WTC11 (cell line): ENCODE results near the gene CTLA4. TPM values are rescaled to one million over a fixed set of nuclear protein-coding genes. Genes with fewer than 3 reads are reported as not detected.

Source experiments
- ATAC-seq: fragments of 200-7000 bp; cut with Tn5 transposase; 2 replicates; pipeline ENCODE4 v1.10.0; 2021; ENCODE audit warnings: mild to moderate bottlenecking, moderate library complexity
- CTCF ChIA-PET: fragments of 300-600 bp; sonication (Branson Sonifier 250); formaldehyde crosslinking; loops from one replicate; lab custom pipeline; 2021; ENCODE audit warnings: antibody characterized with exemption; lab: Charles Lee
- POLR2A ChIA-PET: fragments of 350-600 bp; sonication (Branson Sonifier 250); formaldehyde crosslinking; loops from one replicate; lab custom pipeline; 2021; ENCODE audit warnings: antibody characterized with exemption; lab: Charles Lee
- DNase-seq: peaks from one replicate; pipeline ENCODE4 v3.0.0; 2021; ENCODE audit warnings: low spot score
- H3K27ac Mint-ChIP-seq: 2 replicates; pipeline ENCODE4 v1.8.0; 2021; ENCODE audit warnings: mixed read lengths
- H3K27me3 Mint-ChIP-seq: 2 replicates; pipeline ENCODE4 v1.8.0; 2021; ENCODE audit warnings: low read depth, mild to moderate bottlenecking, moderate library complexity, mixed read lengths
- H3K36me3 Mint-ChIP-seq: 2 replicates; pipeline ENCODE4 v1.8.0; 2021; ENCODE audit warnings: mixed read lengths
- H3K4me1 Mint-ChIP-seq: 2 replicates; pipeline ENCODE4 v1.8.0; 2022; ENCODE audit warnings: mixed read lengths
- H3K4me3 Mint-ChIP-seq: 2 replicates; pipeline ENCODE4 v1.8.0; 2021; ENCODE audit warnings: mild to moderate bottlenecking, moderate library complexity, mixed read lengths
- H3K9me3 Mint-ChIP-seq: 2 replicates; pipeline ENCODE4 v1.8.0; 2021; ENCODE audit warnings: mixed read lengths
- ATF3 ChIP-seq: sonication (generic); formaldehyde crosslinking; conservative IDR thresholded peaks from 2 replicates; pipeline ENCODE4 v1.8.1; 2022; ENCODE audit warnings: mild to moderate bottlenecking, missing genetic modification reagents
- CREB1 ChIP-seq: sonication (generic); formaldehyde crosslinking; IDR thresholded peaks from 2 replicates; pipeline ENCODE4 v1.8.0; 2023; ENCODE audit warnings: mild to moderate bottlenecking, missing genetic modification reagents
- CREM ChIP-seq: sonication (generic); formaldehyde crosslinking; IDR thresholded peaks from 2 replicates; pipeline ENCODE4 v1.8.1; 2022; ENCODE audit warnings: mild to moderate bottlenecking, missing genetic modification reagents, moderate library complexity
- E2F4 ChIP-seq: sonication (generic); formaldehyde crosslinking; IDR thresholded peaks from 2 replicates; pipeline ENCODE4 v1.8.1; 2022; ENCODE audit warnings: low read depth, mild to moderate bottlenecking, moderate library complexity, missing genetic modification reagents, borderline replicate concordance
- E2F5 ChIP-seq: sonication (generic); formaldehyde crosslinking; IDR thresholded peaks from 2 replicates; pipeline ENCODE4 v1.8.1; 2022; ENCODE audit warnings: mild to moderate bottlenecking, moderate library complexity, missing genetic modification reagents
- HMGXB4 ChIP-seq: sonication (generic); formaldehyde crosslinking; IDR thresholded peaks from 2 replicates; pipeline ENCODE4 v1.8.1; 2023; ENCODE audit warnings: mild to moderate bottlenecking, moderate library complexity, missing genetic modification reagents
- KAT7 ChIP-seq: sonication (generic); formaldehyde crosslinking; IDR thresholded peaks from 2 replicates; pipeline ENCODE4 v1.8.1; 2023; ENCODE audit warnings: missing genetic modification reagents, mild to moderate bottlenecking, borderline replicate concordance
- MAX ChIP-seq: sonication (generic); formaldehyde crosslinking; IDR thresholded peaks from 2 replicates; pipeline ENCODE4 v1.8.0; 2022; ENCODE audit warnings: mild to moderate bottlenecking, missing genetic modification reagents
- MLX ChIP-seq: sonication (generic); formaldehyde crosslinking; IDR thresholded peaks from 2 replicates; pipeline ENCODE4 v1.8.1; 2023; ENCODE audit warnings: mild to moderate bottlenecking, missing genetic modification reagents, moderate library complexity
- MYBL2 ChIP-seq: sonication (generic); formaldehyde crosslinking; IDR thresholded peaks from 2 replicates; pipeline ENCODE4 v1.8.1; 2023; ENCODE audit warnings: mild to moderate bottlenecking, moderate library complexity, missing genetic modification reagents
- NR2C2 ChIP-seq: sonication (generic); formaldehyde crosslinking; IDR thresholded peaks from 2 replicates; pipeline ENCODE4 v1.8.0; 2022; ENCODE audit warnings: mild to moderate bottlenecking, missing genetic modification reagents
- PRDM15 ChIP-seq: sonication (generic); formaldehyde crosslinking; IDR thresholded peaks from 2 replicates; pipeline ENCODE4 v1.8.0; 2022; ENCODE audit warnings: missing genetic modification reagents
- ZNF512 ChIP-seq: sonication (generic); formaldehyde crosslinking; IDR thresholded peaks from 2 replicates; pipeline ENCODE4 v1.8.1; 2022; ENCODE audit warnings: missing genetic modification reagents, borderline replicate concordance
- total RNA-seq: library from RNA; stranded (reverse); gene quantifications from 3 replicates; pipeline ENCODE4 v1.2.3, GENCODE V29; 2021

The CTLA4 gene
- total RNA-seq, 1 experiment from 2014 or later = 0.31 TPM

- ATAC-seq = peak; percentile 80
- no peaks in the 10 kb centered on the region; the same call in 1 of the 2 replicates for H3K27me3 Mint-ChIP-seq
- peaks cover 13% of the 10 kb centered on the region for H3K4me1 Mint-ChIP-seq
- TF ChIP-seq MAX (CRISPR knock-in tag) (no peak), ZNF512 (no peak), E2F4 (CRISPR knock-in tag) (no peak), CREB1 (no peak), NR2C2 (no peak), MYBL2 (CRISPR knock-in tag) (no peak)
- CTCF ChIA-PET = interaction anchor here (1.1 to 1.7 kb wide), 3 partner anchors 9 to 103 kb away, joined by 5 to 17 read pairs (median 6); no protein-coding TSS in a partner anchor
- no peak for DNase-seq
- H3K36me3 Mint-ChIP-seq = no peaks in the 10 kb centered on the region
- H3K4me3 Mint-ChIP-seq = no peak overlapping the region
- no peak overlapping the region for H3K27ac Mint-ChIP-seq
- H3K9me3 Mint-ChIP-seq = no peaks in the 10 kb centered on the region
- POLR2A ChIA-PET = interaction anchor here (0.6 kb wide), 1 partner anchor 1413 kb away, joined by 3 read pairs; no protein-coding TSS in a partner anchor
These were observed 50.7 kb downstream of the CTLA4 start for GRCh38 chr2:203918264-203918663.

GRCh38 chr2:203918839-203919238, 51.3 kb downstream of the CTLA4 start:
- no peak for TF ChIP-seq CREM (CRISPR knock-in tag)
- TF ChIP-seq PRDM15 (CRISPR knock-in tag) = no peak
- no peak for TF ChIP-seq KAT7 (CRISPR knock-in tag)
- no peak for TF ChIP-seq HMGXB4 (CRISPR knock-in tag)
- TF ChIP-seq E2F5 = no peak
- no peak for TF ChIP-seq MLX (CRISPR knock-in tag)
- no peak for TF ChIP-seq ATF3 (CRISPR knock-in tag)
- TF ChIP-seq, all 79 proteins: peak for 0
- ChIA-PET POLR2A (interaction anchor here (0.7 kb wide), 1 partner anchor 919 kb away, joined by 4 read pairs; no protein-coding TSS in a partner anchor), CTCF (interaction anchor here (1.1 to 1.7 kb wide), 3 partner anchors 10 to 103 kb away, joined by 5 to 17 read pairs (median 6); no protein-coding TSS in a partner anchor)
- Mint-ChIP-seq H3K9me3 (no peaks in the 10 kb centered on the region), H3K27me3 (no peaks in the 10 kb centered on the region; the same call in 1 of the 2 replicates), H3K27ac (no peak overlapping the region), H3K4me1 (peaks cover 13% of the 10 kb centered on the region), H3K4me3 (no peak overlapping the region), H3K36me3 (no peaks in the 10 kb centered on the region)
- no peak for DNase-seq
- no peak for ATAC-seq

Other genes with a start within 250 kb of the CTLA4 start
- 0.11 to 0.50 TPM (median 0.16 TPM) in 3 replicates for gene CD28, start 161.1 kb upstream of the CTLA4 start, total RNA-seq
- 0.07 to 0.11 TPM (median 0.11 TPM) in 3 replicates for gene ICOS, start 69.0 kb downstream of the CTLA4 start, total RNA-seq